CD4-positive, alpha-beta T cell treated with Interleukin-15 for 4 hours (primary cell): Measurements from ENCODE around the gene MAU2.
A peak's percentile ranks its signal among the peaks of the same experiment; 100 is the strongest.
"Not testable (repeated sequence)": the region's sequence is repeated elsewhere in the genome, so short reads cannot be mapped to it uniquely, and the experiment has no call there.

ENCODE experiments used
- DNase-seq: peaks from one replicate; pipeline ENCODE4 v3.0.0-alpha.2; 2020; ENCODE audit warnings: low spot score

Gene MAU2

DNA sequence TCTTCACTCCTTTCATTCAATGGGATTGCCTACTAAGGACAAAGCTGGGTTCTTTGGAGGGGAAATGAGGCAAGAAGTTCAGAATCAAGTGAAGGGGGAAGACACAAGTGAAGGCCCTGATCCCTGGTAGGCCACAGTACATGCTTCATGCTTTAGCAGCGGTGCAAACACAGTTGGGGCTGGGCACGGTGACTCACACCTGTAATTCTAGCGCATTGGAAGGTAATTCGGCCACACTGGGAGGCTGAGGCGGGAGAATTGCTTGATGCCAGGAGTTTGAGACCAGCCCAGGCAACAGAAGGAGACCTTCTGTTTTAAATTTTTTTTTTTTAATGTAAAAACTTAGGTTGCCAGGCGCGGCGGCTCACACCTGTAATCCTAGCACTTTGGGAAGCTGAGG lies 61.5 kb downstream of the MAU2 start:
- no peak for DNase-seq

GRCh38 chr19:19384486-19384885 lies 63.9 kb downstream of the MAU2 start:
- DNase-seq: no peak

GRCh38 chr19:19385131-19385895 lies 64.7 kb downstream of the MAU2 start:
- peak; percentile 100 for DNase-seq

GRCh38 chr19:19385896-19386869 lies 65.6 kb downstream of the MAU2 start:
- DNase-seq: peak; percentile 39

GRCh38 chr19:19387108-19387507 lies 66.5 kb downstream of the MAU2 start:
- no peak for DNase-seq

DNA sequence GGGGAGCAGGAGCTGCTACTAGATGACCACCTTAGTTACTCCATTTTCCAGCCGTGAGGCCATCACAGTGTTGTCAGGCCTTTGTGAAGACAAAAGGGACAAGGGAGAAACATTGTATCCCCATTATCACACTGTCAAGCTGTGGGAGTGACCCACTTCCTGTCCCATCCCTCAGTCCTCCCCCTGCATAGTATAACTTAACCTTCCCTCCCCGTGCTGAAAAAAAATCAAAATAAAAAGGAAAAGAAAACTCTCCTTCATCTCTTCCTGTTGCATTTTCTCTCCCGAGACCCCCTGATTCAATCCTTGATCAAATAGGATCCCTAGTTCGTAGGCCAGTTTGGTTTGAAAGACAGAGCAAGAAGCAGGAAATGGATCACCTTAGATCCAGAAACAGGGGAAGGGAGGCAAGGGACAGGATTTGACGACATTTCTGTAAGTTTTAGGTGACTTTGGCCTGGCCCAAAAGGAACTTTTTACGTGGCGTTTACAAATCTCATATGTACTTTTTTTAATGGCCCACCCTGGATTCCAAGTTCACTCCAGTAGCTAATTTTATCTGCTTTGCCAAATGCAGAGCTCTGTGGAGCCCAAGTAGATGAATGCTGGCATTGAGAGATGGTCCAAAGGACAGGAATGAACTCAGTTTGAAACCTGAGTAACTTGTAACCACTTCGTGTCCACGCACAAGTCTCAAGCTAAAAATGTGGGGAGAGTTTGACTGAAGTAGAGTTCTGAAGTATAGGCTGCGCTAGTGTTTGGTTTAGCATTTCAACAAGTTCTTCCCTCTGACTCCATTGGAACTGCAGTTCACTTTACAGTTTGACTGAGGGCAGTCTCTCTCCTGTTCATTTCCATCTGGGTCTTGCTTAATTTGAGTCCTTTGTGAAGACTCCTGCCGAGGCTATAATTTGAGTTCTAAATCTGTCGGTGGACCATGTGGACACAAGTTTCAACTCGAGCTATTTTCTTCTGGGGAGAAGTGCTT lies 68.2 kb downstream of the MAU2 start:
- DNase-seq: no peak

GRCh38 chr19:19389683-19390082 lies 69.1 kb downstream of the MAU2 start:
- not testable (repeated sequence) for DNase-seq

GRCh38 chr19:19394333-19394732 lies 73.7 kb downstream of the MAU2 start:
- DNase-seq: not testable (repeated sequence)

DNA sequence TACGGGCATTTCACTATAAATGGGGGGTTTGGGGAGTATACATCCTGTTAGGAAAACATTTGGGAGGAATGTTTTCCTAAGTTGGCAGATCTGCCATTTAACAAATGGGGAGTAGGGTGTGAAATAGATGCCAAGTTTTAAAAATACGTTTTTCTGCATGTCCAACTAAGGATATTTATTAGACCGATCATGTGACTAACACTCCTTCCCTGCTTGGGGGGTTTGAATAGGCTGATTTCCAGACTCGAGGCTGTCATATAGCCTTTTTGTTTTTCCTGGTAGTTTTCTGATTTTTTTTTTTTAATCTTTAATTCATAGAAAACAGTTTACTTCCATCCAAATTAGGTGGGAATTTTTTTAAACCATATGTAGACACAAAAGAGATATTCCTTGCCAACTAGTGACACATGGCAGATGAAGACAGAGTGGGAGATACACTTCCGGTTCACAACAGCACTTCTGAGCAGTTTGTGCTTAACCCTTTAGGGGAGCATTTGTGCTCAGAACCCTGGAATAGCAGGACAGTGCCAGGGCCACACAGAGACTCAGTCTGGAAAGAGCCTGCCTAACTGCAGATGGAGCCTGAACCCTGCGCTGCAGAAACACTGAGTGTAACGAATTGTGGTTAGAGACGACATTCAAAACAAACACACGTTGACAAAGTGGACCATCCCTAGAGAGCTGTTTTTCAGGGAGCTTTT lies 79.3 kb downstream of the MAU2 start:
- no peak for DNase-seq

GRCh38 chr19:19402656-19403372 lies 82.2 kb downstream of the MAU2 start:
- no peak for DNase-seq

- peak; percentile 42 for DNase-seq
Measured at GRCh38 chr19:19403373-19403901, 82.8 kb downstream of the MAU2 start.

DNA sequence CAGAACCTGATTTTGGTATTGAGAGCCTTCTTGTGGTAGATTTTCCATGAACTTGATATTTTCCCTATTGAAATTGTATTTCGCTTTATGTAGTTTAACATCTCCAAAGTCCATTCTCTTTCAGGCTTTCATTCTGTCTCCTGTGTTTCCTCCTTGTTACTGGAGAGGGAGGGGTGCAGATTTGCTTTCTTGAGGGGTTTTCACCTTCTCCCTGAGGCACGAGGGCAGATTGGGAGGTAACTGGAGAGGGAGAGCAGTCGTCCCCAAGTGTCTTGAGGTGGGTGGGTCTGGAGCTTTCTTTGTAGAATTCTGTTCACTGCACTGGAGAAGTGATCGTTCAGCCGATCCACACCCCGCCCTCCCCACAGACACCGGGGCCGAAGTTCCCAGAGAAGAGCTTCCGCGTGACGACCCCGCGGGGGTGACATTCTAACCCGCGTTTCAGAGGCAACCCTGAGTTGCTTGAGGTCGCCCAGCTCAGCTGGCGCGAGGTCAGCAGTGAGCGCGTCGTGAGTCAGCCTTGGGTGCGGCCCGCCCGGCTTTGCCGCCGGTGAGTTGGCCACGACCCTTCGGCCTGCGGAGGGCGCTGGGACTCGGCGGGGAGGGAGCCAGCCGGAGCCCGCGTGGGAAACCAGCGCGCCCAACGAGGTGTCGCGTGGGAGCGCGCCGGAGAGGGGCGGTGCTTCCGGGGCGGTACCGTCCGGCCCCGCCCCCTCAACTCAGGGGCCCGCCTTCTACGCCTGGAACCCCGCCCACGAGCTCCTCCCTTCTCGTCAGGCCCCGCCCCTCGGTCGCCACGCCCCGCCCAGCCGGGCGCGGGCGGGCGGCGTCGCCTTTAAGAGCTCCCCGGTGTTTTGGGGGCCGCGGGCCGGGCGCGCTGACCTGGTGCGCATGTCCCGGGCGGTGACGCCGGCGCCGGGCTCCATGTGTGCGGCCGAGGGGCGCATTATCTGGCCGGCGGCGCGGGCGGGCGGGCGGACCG lies 84.5 kb downstream of the MAU2 start, which contains the start of gene GATAD2A:
TSS of gene GATAD2A (plus strand) at position 797 of the 982 bp plus-strand sequence. CDS start 59,671 bp downstream, outside the sequence.
- DNase-seq: peak; percentile 92

GRCh38 chr19:19405971-19406877 lies 85.6 kb downstream of the MAU2 start:
- DNase-seq: no peak

GRCh38 chr19:19406878-19407632 lies 86.4 kb downstream of the MAU2 start:
- peak; percentile 74 for DNase-seq

DNA sequence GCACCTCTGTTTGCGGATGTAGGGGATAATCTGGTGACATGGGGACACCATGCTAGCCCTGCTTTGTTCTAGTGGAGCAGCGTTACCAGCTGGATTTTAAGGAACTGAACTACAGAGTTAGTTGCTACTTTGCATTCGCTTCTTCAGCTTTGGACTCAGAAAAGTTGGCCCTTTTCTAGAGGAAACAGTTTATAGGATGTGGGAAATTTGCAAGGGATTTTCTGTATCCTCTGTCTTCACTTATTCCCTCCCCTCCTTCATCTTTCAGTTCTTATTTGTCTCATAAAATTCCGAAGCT lies 87.0 kb downstream of the MAU2 start:
- DNase-seq: no peak
